ENCODE data around the gene TCP11L1.
A peak's percentile ranks its signal among the peaks of the same experiment; 100 is the strongest.
"Not testable (repeated sequence)": the region's sequence is repeated elsewhere in the genome, so short reads cannot be mapped to it uniquely, and the experiment has no call there.

The TCP11L1 gene

GRCh38 chr11:33039274-33040032 lies at the start of gene TCP11L1:
TCP11L1 (plus strand) TSS chr11:33039572; CDS start chr11:33043774, 4,202 bp downstream.
- DNase-seq (ENCODE audit: low read depth), result peak; percentile 74

- DNase-seq (ENCODE audit: low read depth), result no peak
These were observed 48.9 kb upstream of the TCP11L1 start for GRCh38 chr11:32990481-32990880.

- DNase-seq (ENCODE audit: low read depth), result no peak
These were observed 47.9 kb upstream of the TCP11L1 start for GRCh38 chr11:32991427-32991826.

- DNase-seq (ENCODE audit: low read depth), result no peak
These were observed 47.5 kb upstream of the TCP11L1 start for GRCh38 chr11:32991898-32992297.

- DNase-seq (ENCODE audit: low read depth), result no peak
These were observed 39.2 kb upstream of the TCP11L1 start for GRCh38 chr11:33000181-33000580.

- DNase-seq (ENCODE audit: low read depth), result no peak
These were observed 38.1 kb upstream of the TCP11L1 start for GRCh38 chr11:33001281-33001680.

- DNase-seq (ENCODE audit: low read depth), result no peak
These were observed 37.4 kb upstream of the TCP11L1 start for GRCh38 chr11:33001751-33002542.

GRCh38 chr11:33005175-33005574 lies 34.2 kb upstream of the TCP11L1 start:
- no peak for DNase-seq (ENCODE audit: low read depth)

GRCh38 chr11:33006010-33006409 lies 33.4 kb upstream of the TCP11L1 start:
- DNase-seq (ENCODE audit: low read depth), result no peak

- DNase-seq (ENCODE audit: low read depth), result no peak
These were observed 25.6 kb upstream of the TCP11L1 start for GRCh38 chr11:33013755-33014154.

GRCh38 chr11:33015621-33016551 lies 23.5 kb upstream of the TCP11L1 start, which contains the start of gene DEPDC7:
DEPDC7 (plus strand) TSS chr11:33015878; CDS start chr11:33015956, 78 bp downstream.
- DNase-seq (ENCODE audit: low read depth), result peak; percentile 67

GRCh38 chr11:33016654-33017053 lies 22.7 kb upstream of the TCP11L1 start:
- no peak for DNase-seq (ENCODE audit: low read depth)

GRCh38 chr11:33017478-33017877 lies 21.9 kb upstream of the TCP11L1 start:
- no peak for DNase-seq (ENCODE audit: low read depth)

- DNase-seq (ENCODE audit: low read depth), result no peak
These were observed 21.4 kb upstream of the TCP11L1 start for GRCh38 chr11:33017965-33018364.

- no peak for DNase-seq (ENCODE audit: low read depth)
These were observed 20.5 kb upstream of the TCP11L1 start for GRCh38 chr11:33018840-33019239.

GRCh38 chr11:33021501-33021900 lies 17.9 kb upstream of the TCP11L1 start:
- no peak for DNase-seq (ENCODE audit: low read depth)

GRCh38 chr11:33021937-33022336 lies 17.4 kb upstream of the TCP11L1 start:
- no peak for DNase-seq (ENCODE audit: low read depth)

GRCh38 chr11:33025339-33025722 lies 14.0 kb upstream of the TCP11L1 start:
- no peak for DNase-seq (ENCODE audit: low read depth)

- no peak for DNase-seq (ENCODE audit: low read depth)
These were observed 12.1 kb upstream of the TCP11L1 start for GRCh38 chr11:33027233-33027632.

- no peak for DNase-seq (ENCODE audit: low read depth)
These were observed 11.4 kb upstream of the TCP11L1 start for GRCh38 chr11:33027846-33028536.

- DNase-seq (ENCODE audit: low read depth), result no peak
These were observed 10.8 kb upstream of the TCP11L1 start for GRCh38 chr11:33028537-33028914.

- DNase-seq (ENCODE audit: low read depth), result not testable (repeated sequence)
These were observed 10.2 kb upstream of the TCP11L1 start for GRCh38 chr11:33029218-33029617.

Measured in activated T-helper 9 cell treated with anti-CD3 and anti-CD28 coated beads, Interleukin-2, amount 50 U/mL, for 16 hours (primary cell).